HG03442 (cell line): ENCODE data around the gene NRF1.
"Not testable (repeated sequence)": the region's sequence is repeated elsewhere in the genome, so short reads cannot be mapped to it uniquely, and the experiment has no call there.

Experiments
- ATAC-seq: cut with Tn5 transposase; IDR thresholded peaks from one replicate; pipeline ENCODE4 v1.9.1; 2021; ENCODE audit warnings: mild to moderate bottlenecking, moderate library complexity; ENCODE audit not compliant: unreplicated experiment

The NRF1 gene

GRCh38 chr7:129779602-129780256 is 168.2 kb downstream of the NRF1 start:
- no peak for ATAC-seq

DNA sequence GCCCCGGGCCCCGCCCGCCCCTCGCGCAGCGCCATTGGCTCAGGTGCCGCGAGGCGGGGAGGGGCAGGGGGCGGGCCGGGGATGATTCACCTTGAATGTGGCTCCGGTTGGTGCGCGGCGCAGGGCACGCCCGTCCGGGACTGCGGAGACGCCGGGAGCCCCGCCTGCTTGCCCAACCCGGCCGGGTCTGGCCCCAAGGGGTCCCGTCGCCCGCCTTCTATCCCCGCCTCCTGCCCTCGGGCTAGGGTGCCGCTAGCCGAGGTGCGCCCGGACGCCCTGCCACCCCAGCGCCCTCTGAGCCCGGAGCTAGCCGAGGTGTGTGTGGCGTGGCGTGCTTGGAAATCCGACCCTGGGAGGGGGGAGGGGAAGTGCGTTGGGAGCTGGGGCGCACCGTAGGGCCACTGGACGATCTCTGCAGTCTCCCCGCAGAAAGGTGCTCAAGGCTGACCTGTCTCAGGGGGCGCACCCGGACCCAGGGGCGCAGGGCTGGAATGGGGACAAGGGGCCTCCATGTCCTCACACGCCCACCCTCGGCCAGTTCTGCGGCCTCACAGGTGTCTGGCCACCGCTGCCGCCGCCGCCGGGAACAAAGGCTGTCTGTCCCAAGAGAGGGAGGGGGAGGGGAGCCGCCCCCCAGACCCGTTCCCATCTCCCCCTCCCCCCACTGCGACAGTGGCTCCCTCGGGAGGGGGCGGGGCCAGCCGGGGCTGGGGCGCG is 168.9 kb downstream of the NRF1 start:
- ATAC-seq = no peak

DNA sequence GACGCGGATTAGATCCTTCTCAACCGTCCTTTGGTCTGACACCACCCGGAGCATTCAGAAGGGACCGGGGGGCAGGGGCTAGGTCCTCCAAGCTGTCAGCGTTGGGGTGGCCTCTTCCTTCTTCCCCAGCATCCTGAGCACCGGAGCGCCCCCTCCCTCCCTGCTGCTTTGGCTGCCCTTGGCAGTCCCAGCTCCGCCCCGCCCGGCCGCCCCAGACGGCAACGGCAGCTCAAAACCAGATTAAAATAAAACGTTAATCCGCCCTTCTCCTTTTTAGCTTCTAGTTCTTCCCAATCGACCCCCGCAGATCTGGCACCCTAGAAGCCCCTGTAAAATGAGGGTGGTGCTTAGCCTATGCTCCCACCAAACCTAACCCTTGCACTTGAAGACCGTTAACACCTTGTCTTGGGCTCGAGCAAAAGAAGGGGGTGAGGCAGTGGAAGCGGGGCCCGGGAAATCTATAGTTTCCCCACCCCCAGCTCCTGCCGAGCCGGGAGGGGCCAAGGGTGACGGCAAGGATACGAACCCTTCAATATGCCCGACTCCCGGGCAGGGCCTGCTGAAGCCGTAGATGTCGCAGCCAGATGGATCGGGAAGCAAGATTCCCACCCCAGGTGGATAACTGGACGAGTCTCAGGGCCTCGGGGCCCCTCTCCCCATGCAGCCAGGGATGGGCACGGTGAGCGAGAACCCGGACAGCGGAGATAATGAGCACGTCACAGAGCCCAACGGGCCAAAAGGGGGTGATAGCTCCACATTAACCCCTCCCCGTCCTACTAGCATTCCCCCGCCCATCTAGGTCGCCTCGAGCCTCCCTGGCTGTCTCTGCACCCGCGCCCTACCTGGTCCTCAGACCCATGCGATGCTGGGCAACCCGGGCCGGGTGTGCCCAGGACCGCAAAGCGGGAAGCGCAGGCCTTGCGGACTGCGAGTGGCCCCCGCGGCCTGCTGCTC is 169.7 kb downstream of the NRF1 start:
- no peak for ATAC-seq

DNA sequence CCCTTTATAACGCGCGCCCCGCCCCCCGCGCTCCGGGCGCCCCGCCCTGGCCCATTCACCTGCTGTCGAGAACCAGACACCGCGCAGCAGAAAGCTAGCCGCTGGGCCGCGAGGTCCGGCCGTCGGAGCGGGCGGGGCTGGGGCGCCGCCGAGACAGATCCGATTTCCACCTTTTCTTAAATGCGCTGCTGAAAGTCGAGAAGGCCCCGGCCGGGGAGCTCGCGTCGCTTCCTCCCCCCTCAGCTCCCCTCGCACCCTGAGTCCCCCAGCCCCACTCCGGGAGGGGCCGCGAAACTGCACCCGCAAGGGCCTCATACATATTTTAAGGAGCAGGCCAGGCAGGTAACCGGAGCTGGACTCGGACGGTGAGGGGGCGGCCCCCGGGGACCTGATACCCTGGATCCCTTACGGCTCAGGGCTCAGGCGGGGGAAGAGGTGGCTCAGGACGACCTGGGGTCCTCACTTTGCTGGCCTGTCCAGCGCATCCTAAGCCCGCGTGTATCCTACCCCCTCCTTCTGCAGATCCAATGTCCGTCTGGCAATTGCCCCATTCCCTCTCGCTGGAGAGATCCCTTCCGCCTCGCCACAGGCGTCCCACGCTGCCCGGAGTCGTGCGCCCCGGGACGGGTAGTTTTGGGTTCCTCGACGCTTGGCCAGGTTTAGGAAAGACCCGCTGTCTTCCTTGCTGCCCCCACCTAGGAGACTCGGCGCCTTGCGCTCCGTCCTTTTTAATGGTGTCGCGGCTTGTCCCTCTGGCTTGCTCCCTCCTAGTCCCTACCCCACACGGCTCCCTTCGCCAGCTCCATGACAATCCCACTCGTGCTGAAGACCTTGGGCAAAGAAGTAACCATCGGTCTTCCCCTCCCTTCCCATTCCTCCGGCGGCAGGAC is 170.7 kb downstream of the NRF1 start:
- ATAC-seq = no peak

GRCh38 chr7:129782818-129783583 is 171.5 kb downstream of the NRF1 start:
- ATAC-seq = no peak

DNA sequence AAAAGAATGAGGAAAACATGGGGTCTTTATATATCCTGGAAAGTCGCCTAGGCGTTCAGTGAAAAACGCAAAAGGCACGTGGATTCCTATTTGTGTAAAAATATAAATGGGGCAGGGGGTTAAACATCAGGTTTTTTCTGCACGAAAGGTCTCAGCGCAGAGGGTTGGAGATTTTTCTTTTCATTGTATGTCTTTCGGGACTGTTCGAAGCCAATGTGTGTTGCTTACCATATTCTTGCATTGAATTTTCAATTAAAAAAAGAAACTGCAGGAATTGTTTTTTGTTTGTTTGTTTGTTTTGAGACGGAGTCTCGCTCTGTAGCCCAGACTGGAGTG is 172.0 kb downstream of the NRF1 start:
- ATAC-seq = no peak

DNA sequence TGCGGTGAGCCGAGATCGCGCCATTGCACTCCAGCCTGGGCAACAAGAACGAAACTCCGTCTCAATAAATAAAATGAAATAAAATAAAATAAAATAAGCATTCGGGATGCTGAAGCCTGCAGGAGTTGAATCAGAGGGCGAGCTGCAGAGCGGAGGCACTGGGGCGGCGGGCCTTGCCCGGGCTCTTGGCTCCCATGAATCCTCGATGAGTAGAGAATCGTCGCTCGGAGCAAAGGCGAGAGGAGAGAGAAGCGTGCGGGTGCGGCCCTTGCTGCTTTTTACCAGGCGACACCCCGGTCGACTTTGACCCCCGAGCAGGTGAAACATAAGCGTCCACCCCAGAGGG is 172.9 kb downstream of the NRF1 start:
- ATAC-seq = no peak

DNA sequence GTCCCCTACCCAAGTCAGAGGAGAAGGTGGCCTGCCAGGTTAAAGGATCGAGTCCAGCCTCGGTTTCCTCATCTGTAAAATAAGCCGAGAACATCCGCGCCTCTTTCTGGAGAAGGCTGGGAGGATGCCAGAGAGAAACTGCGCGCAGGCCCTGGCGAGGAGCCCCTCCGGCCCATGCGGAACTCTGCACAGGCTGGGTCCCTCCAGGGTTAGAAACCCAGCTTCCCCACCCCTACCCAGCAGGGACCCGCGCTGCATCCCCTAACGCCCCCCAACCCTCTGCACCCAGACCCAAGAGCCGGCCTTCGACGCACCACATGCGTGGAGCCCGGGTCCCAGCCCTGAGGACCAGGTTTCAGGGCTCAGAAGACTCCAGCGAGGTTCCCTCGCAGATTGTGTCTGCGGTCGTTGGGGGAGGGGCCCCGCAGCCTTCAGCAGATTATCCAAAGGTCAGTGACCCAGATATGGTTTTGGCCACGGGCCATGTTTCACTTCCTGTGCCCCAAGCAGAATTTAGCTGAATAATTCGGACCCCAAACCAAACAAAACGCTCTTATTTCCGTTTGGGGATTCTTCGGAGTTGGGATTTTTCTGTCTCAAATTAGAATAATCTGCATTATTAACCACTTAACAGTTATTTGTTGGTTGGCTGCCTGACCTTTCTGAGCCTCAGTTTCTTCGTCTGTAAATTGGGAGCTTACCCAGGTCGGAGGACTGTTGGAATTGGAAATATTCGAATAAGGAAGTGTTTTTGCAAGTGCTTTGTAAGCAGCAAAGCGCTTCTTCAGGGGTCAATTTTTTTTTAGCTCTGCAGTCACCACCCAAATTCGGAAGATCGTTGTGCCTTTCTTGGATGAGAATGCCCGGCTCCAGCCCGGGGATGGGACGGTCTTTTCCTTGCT is 173.5 kb downstream of the NRF1 start:
- ATAC-seq = no peak

- ATAC-seq = no peak
These were observed 174.4 kb downstream of the NRF1 start for GRCh38 chr7:129785685-129786514.

GRCh38 chr7:129786825-129787563 is 175.5 kb downstream of the NRF1 start:
- no peak for ATAC-seq

GRCh38 chr7:129789000-129789399 is 177.5 kb downstream of the NRF1 start:
- ATAC-seq = no peak

DNA sequence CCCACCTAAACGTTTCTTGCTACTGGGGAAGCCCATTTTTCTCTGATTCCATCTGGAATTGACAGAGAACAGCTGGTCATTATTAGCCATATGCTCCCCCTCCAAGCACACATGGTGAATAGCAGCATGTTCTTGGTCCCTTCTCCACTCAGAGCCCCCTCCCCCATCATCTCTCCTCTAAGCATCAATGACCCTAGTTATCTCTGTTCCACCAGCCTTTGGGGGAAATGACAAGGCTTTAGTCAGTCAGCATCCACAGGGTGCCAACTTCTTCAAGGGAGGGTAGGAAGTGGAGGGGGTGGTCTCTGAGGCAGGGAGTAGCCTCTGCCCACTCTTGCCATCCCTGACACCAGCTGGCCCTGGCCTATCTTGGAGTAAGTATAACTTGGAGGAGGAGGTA is 178.1 kb downstream of the NRF1 start:
- no peak for ATAC-seq

DNA sequence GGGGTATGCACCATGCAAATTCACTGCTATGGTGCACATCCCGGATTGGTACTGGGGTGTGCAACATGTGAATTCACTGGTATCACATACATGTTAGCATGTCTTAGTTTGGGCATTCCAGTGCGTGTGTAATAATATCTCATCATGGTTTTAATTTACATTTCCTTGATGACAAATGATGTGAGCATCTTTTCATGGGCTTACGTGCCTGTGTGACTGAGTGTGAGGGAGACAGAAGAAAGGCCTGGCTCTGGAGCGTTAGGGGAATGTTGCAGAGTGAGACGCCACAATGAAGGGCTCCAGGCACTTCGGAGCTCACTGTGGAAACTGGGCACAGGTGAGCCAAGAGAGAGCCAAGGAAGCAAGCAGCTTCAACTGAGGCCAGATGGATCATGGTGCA is 178.6 kb downstream of the NRF1 start:
- no peak for ATAC-seq

GRCh38 chr7:129792721-129793120 is 181.2 kb downstream of the NRF1 start:
- no peak for ATAC-seq

DNA sequence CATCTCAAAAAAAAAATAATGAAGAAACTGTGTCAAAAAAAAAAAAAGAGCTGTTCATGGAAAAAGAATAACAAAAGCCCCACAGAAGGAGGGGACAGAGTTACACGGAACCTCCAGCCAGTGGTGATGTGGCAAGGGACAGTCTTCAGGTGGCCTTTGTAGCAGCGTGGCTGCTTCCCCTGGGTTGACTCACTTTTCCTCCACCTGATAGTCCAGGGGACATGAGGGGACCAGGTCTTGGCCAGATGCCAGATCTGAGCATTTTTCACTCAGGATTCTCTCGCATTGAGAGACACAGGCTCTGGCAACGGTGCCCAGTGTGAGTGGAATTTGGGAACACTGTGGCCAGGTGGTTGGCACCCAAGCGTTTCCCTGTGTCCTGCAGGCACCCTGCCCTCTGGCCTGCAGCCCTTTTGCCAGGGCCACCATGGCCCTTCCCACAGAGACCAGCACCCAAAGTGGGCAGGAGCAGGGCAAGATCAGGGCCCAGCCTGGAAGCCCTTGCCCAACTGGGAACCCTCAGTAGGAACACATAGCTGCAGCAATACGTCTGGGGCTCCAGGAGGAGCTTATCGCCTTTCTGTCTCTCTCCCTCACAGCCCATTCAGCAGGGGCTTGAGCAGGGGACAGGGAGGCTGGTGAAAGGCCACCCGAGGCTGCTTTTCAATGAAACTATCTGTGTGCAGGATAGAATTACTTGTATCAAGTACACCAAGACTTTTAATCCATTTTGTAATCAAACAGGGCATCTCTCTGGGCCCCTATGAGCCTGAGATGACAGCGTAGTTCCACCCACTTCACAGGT is 182.2 kb downstream of the NRF1 start:
- no peak for ATAC-seq

DNA sequence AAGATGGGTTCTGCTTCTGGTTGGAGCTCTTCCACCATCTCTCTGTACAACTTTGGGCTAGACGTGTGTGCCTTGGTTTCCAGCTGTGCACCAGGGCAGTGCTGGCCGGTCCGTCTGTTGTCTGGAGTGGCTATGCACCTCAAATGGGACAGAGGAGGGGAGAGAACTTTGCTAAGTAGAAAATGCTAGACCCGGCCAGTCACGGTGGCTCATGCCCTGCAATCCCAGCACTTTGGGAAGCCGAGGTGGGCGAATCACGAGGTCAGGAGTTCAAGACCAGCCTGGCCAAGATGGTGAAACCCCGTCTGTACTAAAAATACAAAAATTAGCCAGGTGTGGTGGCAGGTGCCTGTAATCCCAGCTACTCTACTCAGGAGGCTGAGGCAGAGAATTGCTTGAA is 182.9 kb downstream of the NRF1 start:
- not testable (repeated sequence) for ATAC-seq
